ENCODE measurements around the gene TUT7. TPM values are rescaled to one million over a fixed set of nuclear protein-coding genes. Genes with fewer than 3 reads are reported as not detected.

TUT7 gene
- total and polyA plus RNA-seq, 5 donors from 2014 or later: 17.3 to 75.4 (median 23.5) TPM

GRCh38 chr9:86248746-86249145, 105.5 kb downstream of the TUT7 start:
- H3K36me3 Mint-ChIP-seq: no peaks in the 10 kb centered on the region
- no peak overlapping the region for H3K4me3 Mint-ChIP-seq
- peaks cover 0 to 4% (median 0%) of the 10 kb centered on the region in 4 donors for H3K4me1 Mint-ChIP-seq
- DNase-seq (no peak), ATAC-seq (ENCODE audit: low read depth in 2 of 2) (no peak)
- Histone ChIP-seq H3K4me3 (ENCODE audit: low read depth, low read length) (no peak overlapping the region), H3K27me3 (ENCODE audit: control insufficient read depth, insufficient read depth, low read length) (no peaks in the 10 kb centered on the region), H3K27ac (ENCODE audit: insufficient read depth, low read length, poor library complexity, severe bottlenecking) (no peak overlapping the region), H3K4me1 (ENCODE audit: control insufficient read depth, insufficient read depth, low read length, poor library complexity, severe bottlenecking) (no peaks in the 10 kb centered on the region), H3K36me3 (ENCODE audit: control insufficient read depth, insufficient read depth, low read length) (no peaks in the 10 kb centered on the region), H3K9me3 (ENCODE audit: control insufficient read depth in 2 of 2, low read length in 2 of 2) (peaks cover 8 to 13% of the 10 kb centered on the region in 2 experiments)
- H3K27ac Mint-ChIP-seq: no peak overlapping the region
- H3K9me3 Mint-ChIP-seq: peaks cover 0 to 9% (median 3%) of the 10 kb centered on the region in 7 donors
- peaks cover 7% of the 10 kb centered on the region for H3K27me3 Mint-ChIP-seq

GRCh38 chr9:86246752-86247161, 107.5 kb downstream of the TUT7 start:
- H3K27me3 Mint-ChIP-seq: peaks cover 7% of the 10 kb centered on the region
- H3K27ac ChIP-seq (ENCODE audit: insufficient read depth, low read length, poor library complexity, severe bottlenecking): no peak overlapping the region
- peaks cover 0 to 4% (median 0%) of the 10 kb centered on the region in 4 donors for H3K4me1 Mint-ChIP-seq
- DNase-seq (no peak), ATAC-seq (ENCODE audit: low read depth in 2 of 2) (no peak)
- peaks cover 0 to 3% (median 1%) of the 10 kb centered on the region in 7 donors for H3K9me3 Mint-ChIP-seq
- no peaks in the 10 kb centered on the region for H3K4me1 ChIP-seq (ENCODE audit: control insufficient read depth, insufficient read depth, low read length, poor library complexity, severe bottlenecking)
- H3K27me3 ChIP-seq (ENCODE audit: control insufficient read depth, insufficient read depth, low read length): no peaks in the 10 kb centered on the region
- H3K36me3 ChIP-seq (ENCODE audit: control insufficient read depth, insufficient read depth, low read length): no peaks in the 10 kb centered on the region
- H3K9me3 ChIP-seq (ENCODE audit: control insufficient read depth in 2 of 2, low read length in 2 of 2): no peaks in the 10 kb centered on the region
- no peaks in the 10 kb centered on the region for H3K36me3 Mint-ChIP-seq
- no peak overlapping the region for H3K27ac Mint-ChIP-seq
- no peak overlapping the region for H3K4me3 Mint-ChIP-seq
- no peak overlapping the region for H3K4me3 ChIP-seq (ENCODE audit: low read depth, low read length)

GRCh38 chr9:86242071-86242470, 112.1 kb downstream of the TUT7 start:
- H3K9me3 Mint-ChIP-seq: peaks cover 0 to 2% (median 0%) of the 10 kb centered on the region in 7 donors
- H3K27me3 Mint-ChIP-seq: peaks cover 11% of the 10 kb centered on the region
- peaks cover 0 to 3% (median 0%) of the 10 kb centered on the region in 4 donors for H3K4me1 Mint-ChIP-seq
- Histone ChIP-seq H3K27ac (ENCODE audit: insufficient read depth, low read length, poor library complexity, severe bottlenecking) (no peak overlapping the region), H3K4me1 (ENCODE audit: control insufficient read depth, insufficient read depth, low read length, poor library complexity, severe bottlenecking) (no peaks in the 10 kb centered on the region), H3K4me3 (ENCODE audit: low read depth, low read length) (no peak overlapping the region), H3K36me3 (ENCODE audit: control insufficient read depth, insufficient read depth, low read length) (no peaks in the 10 kb centered on the region), H3K27me3 (ENCODE audit: control insufficient read depth, insufficient read depth, low read length) (no peaks in the 10 kb centered on the region), H3K9me3 (ENCODE audit: control insufficient read depth in 2 of 2, low read length in 2 of 2) (no peaks in the 10 kb centered on the region)
- no peak overlapping the region for H3K27ac Mint-ChIP-seq
- no peaks in the 10 kb centered on the region for H3K36me3 Mint-ChIP-seq
- ATAC-seq (ENCODE audit: low read depth in 2 of 2) (no peak), DNase-seq (no peak)
- no peak overlapping the region for H3K4me3 Mint-ChIP-seq

GRCh38 chr9:86241216-86241615, 113.0 kb downstream of the TUT7 start:
- peaks cover 7% of the 10 kb centered on the region for H3K27me3 Mint-ChIP-seq
- H3K27ac Mint-ChIP-seq: no peak overlapping the region
- no peaks in the 10 kb centered on the region for H3K4me1 Mint-ChIP-seq
- H3K27ac ChIP-seq (ENCODE audit: insufficient read depth, low read length, poor library complexity, severe bottlenecking): no peak overlapping the region
- DNase-seq (no peak), ATAC-seq (ENCODE audit: low read depth in 2 of 2) (no peak)
- no peaks in the 10 kb centered on the region for H3K4me1 ChIP-seq (ENCODE audit: control insufficient read depth, insufficient read depth, low read length, poor library complexity, severe bottlenecking)
- no peaks in the 10 kb centered on the region for H3K36me3 ChIP-seq (ENCODE audit: control insufficient read depth, insufficient read depth, low read length)
- no peaks in the 10 kb centered on the region for H3K27me3 ChIP-seq (ENCODE audit: control insufficient read depth, insufficient read depth, low read length)
- H3K9me3 ChIP-seq (ENCODE audit: control insufficient read depth in 2 of 2, low read length in 2 of 2): no peaks in the 10 kb centered on the region
- H3K4me3 Mint-ChIP-seq: no peak overlapping the region
- no peaks in the 10 kb centered on the region for H3K36me3 Mint-ChIP-seq
- H3K4me3 ChIP-seq (ENCODE audit: low read depth, low read length): no peak overlapping the region
- peaks cover 0 to 2% (median 0%) of the 10 kb centered on the region in 7 donors for H3K9me3 Mint-ChIP-seq

GRCh38 chr9:86238861-86239770, 115.1 kb downstream of the TUT7 start:
- Histone ChIP-seq H3K27ac (ENCODE audit: insufficient read depth, low read length, poor library complexity, severe bottlenecking) (no peak overlapping the region), H3K4me1 (ENCODE audit: control insufficient read depth, insufficient read depth, low read length, poor library complexity, severe bottlenecking) (no peaks in the 10 kb centered on the region), H3K9me3 (ENCODE audit: control insufficient read depth in 2 of 2, low read length in 2 of 2) (no peaks in the 10 kb centered on the region), H3K27me3 (ENCODE audit: control insufficient read depth, insufficient read depth, low read length) (no peaks in the 10 kb centered on the region), H3K36me3 (ENCODE audit: control insufficient read depth, insufficient read depth, low read length) (no peaks in the 10 kb centered on the region), H3K4me3 (ENCODE audit: low read depth, low read length) (no peak overlapping the region)
- H3K4me1 Mint-ChIP-seq: no peaks in the 10 kb centered on the region
- no peak for ATAC-seq (ENCODE audit: low read depth in 2 of 2)
- H3K27ac Mint-ChIP-seq: no peak overlapping the region
- no peak overlapping the region for H3K4me3 Mint-ChIP-seq
- no peaks in the 10 kb centered on the region for H3K36me3 Mint-ChIP-seq
- DNase-seq: no peak
- H3K9me3 Mint-ChIP-seq: peaks cover 0 to 1% (median 0%) of the 10 kb centered on the region in 7 donors
- peaks cover 18% of the 10 kb centered on the region for H3K27me3 Mint-ChIP-seq

Other genes with a start within 250 kb of the TUT7 start
- gene C9orf153, start 94.8 kb downstream of the TUT7 start, total RNA-seq: 0.32 TPM
- not detected for gene C9orf153, start 94.8 kb downstream of the TUT7 start, polyA plus RNA-seq
- 91.7 TPM for gene ISCA1, start 71.9 kb downstream of the TUT7 start, total RNA-seq
- 10 to 100 TPM; 60.2 to 67.8 (median 63.2) TPM for gene ISCA1, start 71.9 kb downstream of the TUT7 start, polyA plus RNA-seq

Data from CD4-positive, CD25-positive, alpha-beta regulatory T cell (primary cell).